Activated T-helper 1 cell treated with anti-CD3 and anti-CD28 coated beads, Interleukin-12 subunit alpha, Interleukin-12 subunit beta, Interleukin-2, Interleukin-4 antibody, amounts not matched to agents 30 ng/mL and 10 ng/mL and 1 ng/mL, durations not matched to agents 14 hours and 24 hours and 36 hours (primary cell): Measurements from ENCODE around the gene CCDC51. TPM values are rescaled to one million over a fixed set of nuclear protein-coding genes. Genes with fewer than 3 reads are reported as not detected.

ENCODE experiments used
- DNase-seq: peaks from one replicate; pipeline ENCODE4 v3.0.0; 2021; ENCODE audit warnings: low spot score
- H3K27ac Mint-ChIP-seq: one replicate; pipeline ENCODE4 v1.8.0; 2021; ENCODE audit warnings: mild to moderate bottlenecking, mixed read lengths
- H3K27me3 Mint-ChIP-seq: one replicate; pipeline ENCODE4 v1.8.0; 2022; ENCODE audit warnings: mild to moderate bottlenecking, moderate library complexity, mixed read lengths; ENCODE audit not compliant: insufficient read depth
- H3K36me3 Mint-ChIP-seq: one replicate; pipeline ENCODE4 v1.8.0; 2021; ENCODE audit warnings: low read depth, mixed read lengths
- H3K4me1 Mint-ChIP-seq: one replicate; pipeline ENCODE4 v1.8.0; 2021; ENCODE audit warnings: low read depth, mixed read lengths
- H3K4me3 Mint-ChIP-seq: one replicate; pipeline ENCODE4 v1.8.0; 2021; ENCODE audit warnings: mild to moderate bottlenecking, moderate library complexity, mixed read lengths
- H3K9me3 Mint-ChIP-seq: one replicate; pipeline ENCODE4 v1.8.0; 2021; ENCODE audit warnings: mixed read lengths
- intact Hi-C: fragments of 100-400 bp; cut with micrococcal nuclease; formaldehyde crosslinking; loops from one replicate; pipeline ENCODE4 v1.15.1; 2024
- total RNA-seq: library from RNA; stranded (reverse); gene quantifications from 2 replicates; pipeline ENCODE4 v1.2.3, GENCODE V29; 2022

Gene CCDC51
- total RNA-seq, 1 donor from 2014 or later: 26.3 TPM

DNA sequence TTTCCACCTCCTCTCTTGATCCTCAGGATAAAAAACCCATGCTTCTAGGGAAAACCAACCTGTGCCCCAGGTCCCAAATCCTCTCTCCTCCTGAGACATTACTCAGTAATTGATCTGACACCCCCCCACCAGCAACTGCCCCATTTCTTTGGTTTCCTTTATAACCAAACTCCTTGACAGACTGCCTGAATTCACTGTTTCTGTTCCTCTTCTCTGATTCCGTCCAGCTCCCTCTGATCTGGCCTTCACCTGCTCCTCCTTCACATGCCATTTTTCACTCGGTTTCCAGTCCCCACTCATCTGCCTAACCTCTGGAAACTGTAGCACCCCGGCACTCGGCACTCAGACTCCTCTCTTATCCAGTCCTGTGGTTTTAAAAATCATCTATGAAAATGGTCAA lies 2.1 kb downstream of the CCDC51 start:
- Mint-ChIP-seq H3K27me3 (no peaks in the 10 kb centered on the region), H3K4me3 (no peak overlapping the region), H3K9me3 (no peaks in the 10 kb centered on the region), H3K27ac (no peak overlapping the region), H3K4me1 (peaks cover 26% of the 10 kb centered on the region), H3K36me3 (peaks cover 23% of the 10 kb centered on the region)
- intact Hi-C loops: loop anchor here (5.0 kb wide), 1 partner anchor 34 kb away; no protein-coding TSS in a partner anchor
- DNase-seq: no peak

DNA sequence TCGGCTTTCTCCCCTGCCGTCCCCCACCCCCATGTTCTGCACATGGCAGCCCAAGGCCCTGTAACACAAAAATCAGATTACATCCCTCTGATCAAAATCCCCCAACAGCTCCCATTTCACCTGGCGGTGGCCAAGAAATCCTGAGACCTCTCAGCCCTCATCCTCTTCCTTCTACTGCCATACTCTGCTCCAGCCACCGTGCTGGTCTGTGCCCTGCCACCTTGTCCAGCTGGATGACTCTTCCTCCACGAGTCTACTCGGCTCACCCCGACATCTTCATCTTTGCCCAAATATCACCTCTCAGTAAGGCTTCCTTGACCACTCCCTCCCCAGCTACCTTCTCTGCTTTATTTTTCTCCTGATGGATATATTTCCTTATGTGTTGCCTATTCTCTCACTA lies 3.1 kb downstream of the CCDC51 start:
- intact Hi-C loops: loop anchor here (1.0 to 5.0 kb wide), 7 partner anchors 9 to 243 kb away; partner anchors contain the start of genes ATRIP and ZNF589
- Mint-ChIP-seq H3K4me1 (peaks cover 22% of the 10 kb centered on the region), H3K4me3 (no peak overlapping the region), H3K36me3 (peaks cover 20% of the 10 kb centered on the region), H3K27ac (no peak overlapping the region), H3K9me3 (no peaks in the 10 kb centered on the region), H3K27me3 (no peaks in the 10 kb centered on the region)
- no peak for DNase-seq

DNA sequence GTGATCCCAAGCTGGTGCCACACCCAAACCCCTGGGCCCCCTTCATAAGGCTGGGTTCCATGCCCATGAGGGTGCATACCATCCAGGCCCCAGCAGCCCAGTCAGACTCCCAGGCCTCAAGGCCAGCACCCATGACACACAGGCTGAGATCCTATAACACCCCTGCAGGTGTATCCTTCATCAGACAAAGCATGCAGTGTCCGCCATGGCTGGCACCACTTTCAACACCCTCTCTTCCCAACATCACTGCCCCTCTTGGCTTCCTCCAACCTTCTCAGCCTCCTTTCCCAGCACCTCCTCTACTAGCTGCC lies 3.5 kb downstream of the CCDC51 start:
- Mint-ChIP-seq H3K27me3 (no peaks in the 10 kb centered on the region), H3K4me3 (no peak overlapping the region), H3K27ac (no peak overlapping the region), H3K9me3 (no peaks in the 10 kb centered on the region), H3K4me1 (peaks cover 22% of the 10 kb centered on the region), H3K36me3 (peaks cover 20% of the 10 kb centered on the region)
- intact Hi-C loops: loop anchor here (1.0 to 5.0 kb wide), 7 partner anchors 10 to 242 kb away; partner anchors contain the start of genes ATRIP and ZNF589
- no peak for DNase-seq

DNA sequence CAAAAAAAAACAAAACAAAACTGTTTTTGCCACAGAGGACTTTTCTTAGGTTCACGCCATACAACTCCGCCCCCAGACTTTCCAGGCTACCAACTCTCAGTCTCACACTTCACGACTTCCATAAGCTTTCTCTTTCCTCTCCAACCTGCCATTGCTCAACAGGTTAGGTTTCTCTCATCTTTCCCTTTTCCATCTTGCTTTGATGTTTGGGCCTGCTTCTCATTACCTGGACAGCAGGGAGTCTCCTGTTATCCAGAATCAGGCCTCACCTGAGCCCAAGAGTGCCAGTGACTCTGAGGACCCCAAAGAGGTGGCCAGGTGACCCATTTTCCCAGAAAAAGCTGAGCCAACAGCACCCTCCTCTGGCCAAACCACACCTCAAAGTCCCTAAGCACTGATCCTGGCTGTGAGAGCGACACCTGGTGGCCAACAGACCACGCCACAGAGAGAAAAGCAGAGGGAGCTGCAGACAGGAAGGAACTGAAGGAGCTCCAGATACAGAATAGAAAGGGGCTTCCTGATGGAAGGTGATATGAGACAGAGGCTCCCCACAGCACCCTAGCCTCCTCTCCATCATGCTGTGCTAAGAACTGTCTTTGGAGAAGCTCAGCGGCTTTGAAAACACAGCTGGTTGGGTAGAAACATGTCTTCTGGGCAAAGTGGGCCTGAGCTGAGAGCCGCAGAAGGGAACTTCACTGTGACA lies 4.0 kb downstream of the CCDC51 start:
- no peaks in the 10 kb centered on the region for H3K27me3 Mint-ChIP-seq
- no peaks in the 10 kb centered on the region for H3K9me3 Mint-ChIP-seq
- intact Hi-C loops: loop anchor here (1.0 to 5.0 kb wide), 7 partner anchors 10 to 242 kb away; partner anchors contain the start of genes ATRIP and ZNF589
- H3K4me3 Mint-ChIP-seq: no peak overlapping the region
- H3K27ac Mint-ChIP-seq: no peak overlapping the region
- peaks cover 26% of the 10 kb centered on the region for H3K4me1 Mint-ChIP-seq
- peak; percentile 80 for DNase-seq
- H3K36me3 Mint-ChIP-seq: peaks cover 19% of the 10 kb centered on the region

DNA sequence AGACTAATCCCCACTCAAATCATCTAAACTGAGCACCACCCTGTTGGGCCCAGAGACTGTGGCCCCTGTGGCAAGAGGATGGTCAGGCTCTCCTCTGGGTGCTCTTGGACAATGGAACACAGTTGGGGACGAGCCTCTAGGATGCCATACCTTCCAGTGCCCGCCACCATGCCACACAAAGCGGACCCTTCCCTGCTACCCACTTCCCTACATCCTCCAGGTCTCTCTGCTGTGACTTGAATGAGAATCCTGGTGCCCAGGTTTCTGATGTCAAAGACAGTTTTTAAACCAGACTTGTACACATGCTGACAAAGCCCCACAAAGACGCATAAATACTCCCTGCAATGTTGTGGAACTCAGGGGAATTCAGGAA lies 4.7 kb downstream of the CCDC51 start:
- H3K36me3 Mint-ChIP-seq: peaks cover 19% of the 10 kb centered on the region
- peaks cover 34% of the 10 kb centered on the region for H3K4me1 Mint-ChIP-seq
- H3K9me3 Mint-ChIP-seq: no peaks in the 10 kb centered on the region
- H3K4me3 Mint-ChIP-seq: no peak overlapping the region
- intact Hi-C loops: loop anchor here (5.0 kb wide), 1 partner anchor 37 kb away; no protein-coding TSS in a partner anchor
- H3K27ac Mint-ChIP-seq: no peak overlapping the region
- no peak for DNase-seq
- H3K27me3 Mint-ChIP-seq: no peaks in the 10 kb centered on the region

DNA sequence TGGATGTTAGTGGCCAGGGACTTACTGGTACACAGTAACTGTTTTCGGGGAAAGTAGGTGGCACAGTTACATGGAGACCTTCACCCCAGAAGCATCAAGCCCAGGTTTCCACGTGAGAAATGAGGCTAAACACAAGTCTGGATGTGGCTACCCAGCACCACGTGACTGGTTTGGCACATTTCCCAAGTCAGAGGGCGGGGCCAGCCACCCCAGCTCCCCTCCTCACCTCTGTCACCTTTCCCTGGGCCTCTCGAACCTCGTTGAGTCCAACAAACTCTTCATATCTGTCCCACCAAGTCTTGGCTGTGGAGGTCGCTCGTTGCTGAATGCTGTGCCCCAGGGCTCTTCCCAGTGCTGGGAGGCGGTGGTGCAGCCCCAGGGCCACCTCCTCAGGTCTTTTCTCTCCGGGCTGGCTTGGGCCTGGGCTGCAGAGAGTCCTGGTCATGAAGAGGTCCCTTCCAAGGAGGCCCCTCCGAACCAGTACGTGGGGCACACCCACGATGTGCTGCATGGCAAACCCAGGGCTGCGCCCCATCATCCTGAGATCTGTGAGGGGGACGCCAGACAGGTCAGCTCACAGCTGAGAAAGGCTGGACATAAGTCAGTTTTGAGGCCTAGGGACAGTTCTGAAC lies 5.2 kb downstream of the CCDC51 start:
- Mint-ChIP-seq H3K27ac (no peak overlapping the region), H3K9me3 (no peaks in the 10 kb centered on the region), H3K4me1 (peaks cover 34% of the 10 kb centered on the region), H3K4me3 (no peak overlapping the region), H3K27me3 (no peaks in the 10 kb centered on the region), H3K36me3 (peaks cover 14% of the 10 kb centered on the region)
- intact Hi-C loops: loop anchor here (5.0 kb wide), 1 partner anchor 38 kb away; no protein-coding TSS in a partner anchor
- no peak for DNase-seq

DNA sequence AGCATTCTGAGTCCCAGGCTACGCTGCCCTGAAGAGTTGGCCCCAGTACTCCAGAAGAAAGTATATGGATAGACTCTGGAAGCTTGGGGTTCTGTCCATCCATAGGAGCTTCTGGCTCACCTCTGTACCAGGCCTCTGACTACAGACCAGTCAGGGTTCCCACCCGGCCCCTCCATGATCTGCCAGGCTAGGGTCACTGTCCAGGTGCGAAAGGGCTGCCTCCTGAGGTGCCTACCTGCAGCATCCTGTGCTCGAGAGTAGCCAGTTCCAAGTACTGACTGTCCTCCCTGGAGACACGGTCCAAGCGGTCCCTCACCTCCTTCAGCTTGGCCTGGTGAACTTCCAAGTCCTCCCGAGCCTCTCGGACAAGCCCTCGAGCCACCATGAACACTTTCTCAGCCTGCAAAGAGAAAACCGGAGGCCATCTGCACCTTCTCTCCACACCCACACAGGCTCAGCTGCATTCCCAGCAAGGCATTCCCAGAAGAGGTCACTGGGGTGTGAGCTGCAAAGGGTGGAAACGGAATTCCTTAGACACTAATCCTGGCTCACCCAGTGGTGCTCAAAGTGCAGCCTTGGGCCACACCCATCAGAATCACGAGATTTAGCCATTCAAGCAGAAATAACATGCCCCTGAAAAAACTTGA lies 6.3 kb downstream of the CCDC51 start:
- Mint-ChIP-seq H3K4me1 (peaks cover 26% of the 10 kb centered on the region), H3K9me3 (no peaks in the 10 kb centered on the region), H3K27me3 (no peaks in the 10 kb centered on the region), H3K27ac (no peak overlapping the region), H3K4me3 (no peak overlapping the region), H3K36me3 (peaks cover 13% of the 10 kb centered on the region)
- intact Hi-C loops: no loop called here
- no peak for DNase-seq

DNA sequence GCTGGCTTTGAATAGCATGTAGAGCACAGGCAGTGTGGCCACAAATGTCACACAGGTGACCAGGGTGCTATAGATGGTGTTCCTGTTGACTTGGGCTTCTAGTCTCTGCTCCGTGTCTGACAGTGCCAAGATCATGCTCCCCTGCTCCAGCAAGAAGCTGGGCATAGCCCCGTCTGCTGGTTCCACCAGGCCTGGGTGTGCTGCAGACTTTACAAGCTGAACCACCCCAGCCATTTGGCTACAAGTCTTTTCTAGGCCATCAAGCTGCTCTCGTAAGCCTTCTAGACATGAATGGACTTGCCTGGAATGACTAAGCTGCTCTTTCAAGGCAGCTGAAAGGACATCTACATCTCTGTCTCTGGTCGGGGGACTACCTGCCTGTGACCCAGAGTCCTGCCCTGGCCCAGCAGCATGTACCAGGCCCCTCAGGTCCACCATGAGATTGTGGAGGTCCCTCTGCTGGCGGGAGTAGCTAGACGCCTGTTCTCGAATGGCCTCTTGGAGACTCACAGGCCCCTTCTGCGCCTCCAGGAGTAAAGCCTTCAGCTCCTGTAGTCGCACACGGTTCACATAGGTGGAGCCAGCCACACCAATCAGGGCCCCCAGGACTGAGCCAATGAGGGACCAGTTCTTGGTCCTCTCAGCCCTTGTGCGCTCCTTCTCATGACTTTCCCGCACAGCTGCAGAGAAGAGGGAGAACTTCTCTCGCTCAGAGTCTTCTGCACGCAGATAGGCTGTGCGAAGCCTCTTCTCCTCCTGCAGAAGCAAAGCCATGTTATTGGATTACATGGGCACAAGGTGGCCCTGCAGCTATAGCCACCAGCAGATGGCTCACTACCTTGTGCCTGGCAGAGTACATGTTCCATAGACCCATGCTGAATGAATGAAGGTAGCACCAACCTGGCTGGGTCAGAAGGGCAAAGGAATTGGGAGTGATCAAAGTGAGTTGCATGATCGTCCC lies 7.2 kb downstream of the CCDC51 start:
- Mint-ChIP-seq H3K36me3 (peaks cover 13% of the 10 kb centered on the region), H3K27ac (no peak overlapping the region), H3K4me1 (peaks cover 20% of the 10 kb centered on the region), H3K27me3 (peaks cover 7% of the 10 kb centered on the region), H3K9me3 (no peaks in the 10 kb centered on the region), H3K4me3 (peak overlapping the region; percentile 8)
- DNase-seq: no peak
- intact Hi-C loops: no loop called here

DNA sequence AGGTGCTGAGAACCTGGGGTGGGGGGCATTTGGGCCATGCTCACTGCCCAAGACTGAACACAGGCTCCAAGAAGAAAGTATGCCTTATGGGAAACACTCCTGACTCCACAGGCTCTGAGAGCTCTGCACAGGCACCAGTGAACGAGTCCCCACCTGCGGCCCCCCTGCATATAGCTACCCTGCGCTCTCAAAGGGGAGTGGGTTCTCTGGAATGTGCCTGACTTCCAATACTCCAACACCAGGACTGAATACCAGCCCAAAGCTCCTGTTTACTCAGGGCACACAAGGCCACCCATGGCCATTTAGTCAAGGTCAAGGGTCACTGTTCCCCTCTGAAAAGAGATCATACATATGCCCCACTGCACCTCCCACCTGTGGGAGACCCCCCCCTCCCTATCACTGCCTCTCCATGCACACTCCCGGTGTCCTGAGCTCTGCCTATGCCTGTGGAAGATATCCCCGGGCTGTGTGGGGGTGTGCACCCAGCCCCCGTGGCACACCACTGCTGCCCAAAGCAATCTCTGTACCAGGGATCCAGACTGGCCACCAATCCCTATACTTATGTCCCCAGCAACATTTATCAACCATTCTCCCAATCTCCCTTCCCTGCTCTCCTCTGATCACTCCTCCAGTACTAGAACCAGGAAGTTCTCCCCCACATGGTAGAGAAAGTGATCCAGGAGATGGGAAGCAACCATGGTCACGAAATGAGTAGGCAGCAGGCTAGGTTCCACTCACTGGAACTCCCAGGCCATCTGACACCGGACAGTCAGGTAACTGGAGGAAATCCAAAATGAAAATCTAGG lies 8.5 kb downstream of the CCDC51 start:
- intact Hi-C loops: no loop called here
- H3K36me3 Mint-ChIP-seq: peaks cover 13% of the 10 kb centered on the region
- peaks cover 16% of the 10 kb centered on the region for H3K27me3 Mint-ChIP-seq
- DNase-seq: no peak
- peak overlapping the region; percentile 83 for H3K4me3 Mint-ChIP-seq
- H3K9me3 Mint-ChIP-seq: no peaks in the 10 kb centered on the region
- peak overlapping the region; percentile 5 for H3K27ac Mint-ChIP-seq
- peaks cover 20% of the 10 kb centered on the region for H3K4me1 Mint-ChIP-seq

DNA sequence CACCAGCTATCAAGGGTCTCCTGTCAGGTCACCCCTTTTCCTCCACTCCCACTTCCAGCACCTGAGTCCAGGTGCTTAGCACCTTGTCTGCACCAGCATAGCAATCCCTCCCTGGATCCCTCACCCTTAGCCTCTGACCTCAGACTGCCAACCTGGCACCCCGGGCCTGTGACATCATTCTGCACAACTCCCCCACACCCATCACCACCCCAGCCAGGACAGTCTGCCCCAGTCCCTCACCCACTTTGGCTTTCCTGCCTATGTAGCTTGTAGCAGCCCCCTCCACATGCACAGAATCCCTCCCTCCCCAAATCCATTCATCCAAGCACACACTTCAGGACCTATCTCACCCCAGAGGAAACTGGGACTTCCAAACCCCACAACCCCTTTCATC lies 9.2 kb downstream of the CCDC51 start:
- no peak for DNase-seq
- peaks cover 20% of the 10 kb centered on the region for H3K4me1 Mint-ChIP-seq
- H3K36me3 Mint-ChIP-seq: peaks cover 13% of the 10 kb centered on the region
- peaks cover 16% of the 10 kb centered on the region for H3K27me3 Mint-ChIP-seq
- H3K27ac Mint-ChIP-seq: peak overlapping the region; percentile 31
- intact Hi-C loops: loop anchor here (1.0 kb wide), 1 partner anchor 10 kb away; the partner anchor contains the start of genes CCDC51 and TMA7
- H3K9me3 Mint-ChIP-seq: no peaks in the 10 kb centered on the region
- peak overlapping the region; percentile 83 for H3K4me3 Mint-ChIP-seq

DNA sequence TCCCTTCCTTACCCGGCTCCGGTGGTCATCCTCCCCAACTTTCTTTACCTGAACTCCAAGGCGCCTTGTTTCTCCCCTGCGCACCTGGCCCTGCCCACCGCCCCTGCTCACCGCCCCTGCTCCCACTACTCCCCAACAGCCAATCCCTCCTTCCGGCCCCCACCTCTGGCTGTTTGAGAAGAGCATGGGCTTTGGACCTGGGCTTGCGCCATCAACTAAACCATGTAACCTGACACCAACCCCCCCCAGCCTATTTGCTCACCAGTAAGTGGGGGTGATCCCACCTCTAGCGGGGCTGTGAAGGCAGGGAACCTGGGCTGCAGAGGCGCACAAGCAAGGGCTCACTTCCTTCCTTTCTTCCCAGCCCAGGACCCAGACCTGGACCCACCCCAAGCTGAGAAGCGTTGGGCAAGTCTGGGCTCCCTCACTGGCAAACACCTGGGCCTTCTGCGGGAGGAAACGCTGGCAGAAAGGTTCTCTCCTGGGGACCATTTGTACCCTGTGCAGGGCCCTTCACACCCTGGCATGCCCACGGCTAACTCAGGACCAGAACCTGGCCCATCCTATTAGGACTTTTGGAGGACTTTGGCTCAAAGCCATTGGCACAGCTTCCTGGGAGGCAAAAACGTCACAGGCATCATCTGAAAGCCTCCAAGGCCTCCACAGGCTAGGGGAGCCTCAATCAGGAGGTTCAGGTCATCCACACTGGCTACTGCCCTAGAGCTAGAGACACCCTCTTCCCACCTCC lies 9.8 kb downstream of the CCDC51 start, which contains the start of gene PLXNB1:
Gene PLXNB1, minus strand, starts transcription at position 127 of the 748 bp plus-strand sequence. CDS start 5,475 bp downstream, outside the sequence.
- Mint-ChIP-seq H3K27me3 (peaks cover 16% of the 10 kb centered on the region), H3K4me3 (peak within 1 kb of the TSS; percentile 83), H3K27ac (peak within 1 kb of the TSS; percentile 44), H3K36me3 (peaks cover 13% of the 10 kb centered on the region), H3K9me3 (no peaks in the 10 kb centered on the region), H3K4me1 (peaks cover 20% of the 10 kb centered on the region)
- no peak for DNase-seq
- intact Hi-C loops: loop anchor here (1.0 kb wide), 1 partner anchor 10 kb away; the partner anchor contains the start of genes CCDC51 and TMA7
